ENCODE data around the gene DSCAM. TPM values are rescaled to one million over a fixed set of nuclear protein-coding genes. Genes with fewer than 3 reads are reported as not detected.

Gene DSCAM
- total RNA-seq, 2 donors from 2014 or later, result 0.05 TPM; not detected in 1

- no peaks in the 10 kb centered on the region for H3K27me3 ChIP-seq
- no peak overlapping the region for H3K27ac ChIP-seq
- H3K4me1 ChIP-seq, result no peaks in the 10 kb centered on the region
- H3K9me3 ChIP-seq, result peaks cover 3% of the 10 kb centered on the region
- H3K4me3 ChIP-seq, result no peak overlapping the region
- intact Hi-C loops (cut with DNase I), result no loop called here
- no peak for DNase-seq
- no peaks in the 10 kb centered on the region for H3K36me3 ChIP-seq
- no peak overlapping the region for H3K9ac ChIP-seq (ENCODE audit: low read depth in 2 of 2, low read length in 2 of 2)
- TF ChIP-seq, protein P1, sequence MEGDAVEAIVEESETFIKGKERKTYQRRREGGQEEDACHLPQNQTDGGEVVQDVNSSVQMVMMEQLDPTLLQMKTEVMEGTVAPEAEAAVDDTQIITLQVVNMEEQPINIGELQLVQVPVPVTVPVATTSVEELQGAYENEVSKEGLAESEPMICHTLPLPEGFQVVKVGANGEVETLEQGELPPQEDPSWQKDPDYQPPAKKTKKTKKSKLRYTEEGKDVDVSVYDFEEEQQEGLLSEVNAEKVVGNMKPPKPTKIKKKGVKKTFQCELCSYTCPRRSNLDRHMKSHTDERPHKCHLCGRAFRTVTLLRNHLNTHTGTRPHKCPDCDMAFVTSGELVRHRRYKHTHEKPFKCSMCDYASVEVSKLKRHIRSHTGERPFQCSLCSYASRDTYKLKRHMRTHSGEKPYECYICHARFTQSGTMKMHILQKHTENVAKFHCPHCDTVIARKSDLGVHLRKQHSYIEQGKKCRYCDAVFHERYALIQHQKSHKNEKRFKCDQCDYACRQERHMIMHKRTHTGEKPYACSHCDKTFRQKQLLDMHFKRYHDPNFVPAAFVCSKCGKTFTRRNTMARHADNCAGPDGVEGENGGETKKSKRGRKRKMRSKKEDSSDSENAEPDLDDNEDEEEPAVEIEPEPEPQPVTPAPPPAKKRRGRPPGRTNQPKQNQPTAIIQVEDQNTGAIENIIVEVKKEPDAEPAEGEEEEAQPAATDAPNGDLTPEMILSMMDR (IDR thresholded peaks at IDR 0.05), result no peak
These were observed 383.8 kb downstream of the DSCAM start for GRCh38 chr21:40463176-40463575.

DNA sequence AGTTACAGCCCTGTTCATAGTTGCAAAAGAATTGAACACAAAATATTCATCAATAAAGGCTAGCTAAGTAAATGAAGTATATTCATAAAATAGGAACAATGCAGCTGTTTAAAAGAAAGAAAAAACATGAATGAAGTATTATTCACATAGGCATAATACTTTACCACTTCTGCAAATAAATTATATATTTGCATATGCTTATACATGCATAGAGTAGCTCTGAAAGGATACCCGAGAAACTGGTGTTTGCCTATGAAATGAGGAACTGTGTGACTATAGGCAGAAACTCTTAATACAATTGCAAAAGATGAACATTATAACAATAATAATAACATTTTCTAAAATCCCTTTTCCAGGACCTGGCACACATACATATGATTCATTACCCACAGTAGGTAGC, 385.9 kb downstream of the DSCAM start:
- intact Hi-C loops (cut with DNase I), result no loop called here
- TF ChIP-seq, protein P1 (IDR thresholded peaks at IDR 0.05), result no peak
- Histone ChIP-seq H3K9ac (ENCODE audit: low read depth in 2 of 2, low read length in 2 of 2) (no peak overlapping the region), H3K36me3 (no peaks in the 10 kb centered on the region), H3K27ac (no peak overlapping the region), H3K27me3 (no peaks in the 10 kb centered on the region), H3K4me3 (no peak overlapping the region), H3K4me1 (no peaks in the 10 kb centered on the region), H3K9me3 (peaks cover 3% of the 10 kb centered on the region)
- no peak for DNase-seq

- TF ChIP-seq, protein P1 (IDR thresholded peaks at IDR 0.05), result no peak
- Histone ChIP-seq H3K9me3 (no peaks in the 10 kb centered on the region), H3K27me3 (no peaks in the 10 kb centered on the region), H3K4me1 (no peaks in the 10 kb centered on the region), H3K27ac (no peak overlapping the region), H3K9ac (ENCODE audit: low read depth in 2 of 2, low read length in 2 of 2) (no peak overlapping the region), H3K4me3 (no peak overlapping the region), H3K36me3 (no peaks in the 10 kb centered on the region)
- DNase-seq, result no peak
- intact Hi-C loops (cut with DNase I), result no loop called here
These were observed 389.2 kb downstream of the DSCAM start for GRCh38 chr21:40457741-40458140.

DNA sequence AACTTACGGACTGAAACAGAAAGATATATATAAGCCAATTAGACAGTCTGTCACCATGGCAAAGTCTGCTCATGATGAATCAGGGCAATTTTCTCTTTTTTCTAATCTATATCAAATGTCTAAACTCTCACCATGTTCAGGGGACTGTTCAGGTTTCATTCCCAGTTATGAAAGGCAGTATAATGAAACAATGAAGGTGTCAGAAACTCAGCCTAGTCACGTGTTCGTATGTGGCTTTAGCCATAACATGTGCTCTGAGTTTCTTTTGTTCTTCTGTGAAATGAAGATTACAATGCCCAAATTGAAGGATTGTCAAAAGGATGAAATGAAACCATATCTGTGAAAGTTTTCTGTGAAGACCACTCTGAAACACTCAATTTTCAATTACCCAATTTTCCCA, 392.9 kb downstream of the DSCAM start:
- Histone ChIP-seq H3K9ac (ENCODE audit: low read depth in 2 of 2, low read length in 2 of 2) (no peak overlapping the region), H3K4me3 (no peak overlapping the region), H3K27me3 (no peaks in the 10 kb centered on the region), H3K4me1 (no peaks in the 10 kb centered on the region), H3K36me3 (no peaks in the 10 kb centered on the region), H3K27ac (no peak overlapping the region), H3K9me3 (no peaks in the 10 kb centered on the region)
- TF ChIP-seq, protein P1 (IDR thresholded peaks at IDR 0.05), result no peak
- intact Hi-C loops (cut with DNase I), result no loop called here
- no peak for DNase-seq

- intact Hi-C loops (cut with DNase I), result no loop called here
- no peaks in the 10 kb centered on the region for H3K27me3 ChIP-seq
- no peak for DNase-seq
These were observed 393.8 kb downstream of the DSCAM start for GRCh38 chr21:40453183-40453582.

More at GRCh38 chr21:40453183-40453582, 393.8 kb downstream of the DSCAM start:
- Histone ChIP-seq H3K4me1 (no peaks in the 10 kb centered on the region), H3K9ac (ENCODE audit: low read depth in 2 of 2, low read length in 2 of 2) (no peak overlapping the region), H3K27ac (no peak overlapping the region), H3K9me3 (no peaks in the 10 kb centered on the region), H3K36me3 (no peaks in the 10 kb centered on the region), H3K4me3 (no peak overlapping the region)
- TF ChIP-seq, protein P1 (IDR thresholded peaks at IDR 0.05), result no peak

Data from colonic mucosa (tissue), 4 donors.